Measurements from ENCODE around the gene HS3ST4.

DNA sequence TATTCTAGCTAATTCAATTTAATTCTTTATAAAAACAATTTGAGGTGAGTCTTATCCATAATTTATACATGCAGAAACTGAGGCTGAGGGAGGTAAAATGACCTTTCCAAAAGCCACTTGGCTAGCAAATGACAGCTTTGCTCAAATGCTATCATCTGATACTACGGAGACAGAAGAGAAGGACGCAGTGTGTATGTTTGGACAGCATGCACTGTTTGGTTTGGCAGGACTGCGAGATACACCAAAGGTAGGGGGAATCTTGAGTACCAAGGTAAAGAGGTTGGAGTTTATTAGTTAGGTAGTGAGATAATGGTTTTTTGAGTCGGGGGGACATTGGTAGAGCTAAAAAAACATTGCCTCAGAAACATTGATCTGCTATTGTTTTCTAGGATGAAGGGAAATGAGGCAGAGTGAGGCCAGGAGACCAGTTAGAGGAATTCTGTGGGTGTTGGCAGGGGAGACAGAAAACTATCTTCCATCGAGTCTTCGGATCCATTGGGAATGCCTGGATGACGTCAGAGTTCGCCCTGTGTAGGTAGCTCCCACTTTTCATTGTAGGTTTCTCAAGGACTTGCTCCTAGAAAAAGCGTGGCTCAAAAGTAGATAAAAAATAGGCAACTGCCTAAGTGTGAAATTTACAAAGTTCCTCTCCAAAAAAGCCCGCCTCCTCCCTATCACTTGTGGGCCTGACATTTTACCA is 2.5 kb upstream of the HS3ST4 start:
- TF ChIP-seq, protein P1, sequence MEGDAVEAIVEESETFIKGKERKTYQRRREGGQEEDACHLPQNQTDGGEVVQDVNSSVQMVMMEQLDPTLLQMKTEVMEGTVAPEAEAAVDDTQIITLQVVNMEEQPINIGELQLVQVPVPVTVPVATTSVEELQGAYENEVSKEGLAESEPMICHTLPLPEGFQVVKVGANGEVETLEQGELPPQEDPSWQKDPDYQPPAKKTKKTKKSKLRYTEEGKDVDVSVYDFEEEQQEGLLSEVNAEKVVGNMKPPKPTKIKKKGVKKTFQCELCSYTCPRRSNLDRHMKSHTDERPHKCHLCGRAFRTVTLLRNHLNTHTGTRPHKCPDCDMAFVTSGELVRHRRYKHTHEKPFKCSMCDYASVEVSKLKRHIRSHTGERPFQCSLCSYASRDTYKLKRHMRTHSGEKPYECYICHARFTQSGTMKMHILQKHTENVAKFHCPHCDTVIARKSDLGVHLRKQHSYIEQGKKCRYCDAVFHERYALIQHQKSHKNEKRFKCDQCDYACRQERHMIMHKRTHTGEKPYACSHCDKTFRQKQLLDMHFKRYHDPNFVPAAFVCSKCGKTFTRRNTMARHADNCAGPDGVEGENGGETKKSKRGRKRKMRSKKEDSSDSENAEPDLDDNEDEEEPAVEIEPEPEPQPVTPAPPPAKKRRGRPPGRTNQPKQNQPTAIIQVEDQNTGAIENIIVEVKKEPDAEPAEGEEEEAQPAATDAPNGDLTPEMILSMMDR (conservative IDR thresholded peaks at IDR 0.05 in 1 of 2, IDR thresholded peaks at IDR 0.05 in 1 of 2; ENCODE audit: low read depth in 1 of 2, low read length in 2 of 2): no peak
- TF ChIP-seq EZH2 (IDR thresholded peaks at IDR 0.05; ENCODE audit: low read length, missing control alignments): no peak
